Measurements from ENCODE around the gene RPS6KA2.
"Not testable (repeated sequence)": the region's sequence is repeated elsewhere in the genome, so short reads cannot be mapped to it uniquely, and the experiment has no call there.

The RPS6KA2 gene

GRCh38 chr6:166530211-166531095 is 96.6 kb downstream of the RPS6KA2 start:
- no peak for DNase-seq (ENCODE audit: low read depth)

GRCh38 chr6:166529586-166529985 is 97.5 kb downstream of the RPS6KA2 start:
- no peak for DNase-seq (ENCODE audit: low read depth)

- not testable (repeated sequence) for DNase-seq (ENCODE audit: low read depth)
These were observed 98.0 kb downstream of the RPS6KA2 start for GRCh38 chr6:166529058-166529457.

- no peak for DNase-seq (ENCODE audit: low read depth)
These were observed 99.2 kb downstream of the RPS6KA2 start for GRCh38 chr6:166527849-166528248.

GRCh38 chr6:166526937-166527336 is 100.1 kb downstream of the RPS6KA2 start:
- no peak for DNase-seq (ENCODE audit: low read depth)

GRCh38 chr6:166525567-166525966 is 101.5 kb downstream of the RPS6KA2 start:
- no peak for DNase-seq (ENCODE audit: low read depth)

- no peak for DNase-seq (ENCODE audit: low read depth)
These were observed 103.1 kb downstream of the RPS6KA2 start for GRCh38 chr6:166523782-166524559.

- peak; percentile 32 for DNase-seq (ENCODE audit: low read depth)
These were observed 105.9 kb downstream of the RPS6KA2 start for GRCh38 chr6:166520905-166521834.

GRCh38 chr6:166516251-166516884 is 110.7 kb downstream of the RPS6KA2 start:
- DNase-seq (ENCODE audit: low read depth) = no peak

GRCh38 chr6:166515072-166515810 is 111.8 kb downstream of the RPS6KA2 start:
- peak; percentile 79 for DNase-seq (ENCODE audit: low read depth)

GRCh38 chr6:166514196-166514595 is 112.9 kb downstream of the RPS6KA2 start:
- no peak for DNase-seq (ENCODE audit: low read depth)

GRCh38 chr6:166512567-166512966 is 114.5 kb downstream of the RPS6KA2 start:
- DNase-seq (ENCODE audit: low read depth) = no peak

- DNase-seq (ENCODE audit: low read depth) = no peak
These were observed 115.7 kb downstream of the RPS6KA2 start for GRCh38 chr6:166511316-166511715.

GRCh38 chr6:166509193-166509592 is 117.9 kb downstream of the RPS6KA2 start:
- DNase-seq (ENCODE audit: low read depth) = no peak

- no peak for DNase-seq (ENCODE audit: low read depth)
These were observed 118.3 kb downstream of the RPS6KA2 start for GRCh38 chr6:166508726-166509125.

- no peak for DNase-seq (ENCODE audit: low read depth)
These were observed 119.1 kb downstream of the RPS6KA2 start for GRCh38 chr6:166507809-166508564.

- no peak for DNase-seq (ENCODE audit: low read depth)
These were observed 119.7 kb downstream of the RPS6KA2 start for GRCh38 chr6:166507380-166507779.

- DNase-seq (ENCODE audit: low read depth) = no peak
These were observed 121.7 kb downstream of the RPS6KA2 start for GRCh38 chr6:166505133-166505905.

GRCh38 chr6:166504100-166504499 is 123.0 kb downstream of the RPS6KA2 start:
- DNase-seq (ENCODE audit: low read depth) = no peak
